Mammary epithelial cell (primary cell): ENCODE data around the gene LONP1.

ENCODE experiments used
- CTCF ChIP-seq, 2 donors: IDR thresholded peaks in 1 of 2; conservative IDR thresholded peaks in 1 of 2; 2 replicates each; pipeline ENCODE4 v1.5.1; 2011 to 2012; ENCODE audit warnings: inconsistent platforms in 2 of 2, low read length in 2 of 2, mild to moderate bottlenecking in 2 of 2, control low read depth in 1 of 2, low read depth in 1 of 2; ENCODE audit not compliant: insufficient read depth in 1 of 2; ENCODE audit errors: extremely low read depth in 1 of 2
- EZH2 ChIP-seq: IDR thresholded peaks from 2 replicates; pipeline ENCODE4 v1.6.1; 2012; ENCODE audit warnings: low read length, inconsistent platforms, borderline replicate concordance

DNA sequence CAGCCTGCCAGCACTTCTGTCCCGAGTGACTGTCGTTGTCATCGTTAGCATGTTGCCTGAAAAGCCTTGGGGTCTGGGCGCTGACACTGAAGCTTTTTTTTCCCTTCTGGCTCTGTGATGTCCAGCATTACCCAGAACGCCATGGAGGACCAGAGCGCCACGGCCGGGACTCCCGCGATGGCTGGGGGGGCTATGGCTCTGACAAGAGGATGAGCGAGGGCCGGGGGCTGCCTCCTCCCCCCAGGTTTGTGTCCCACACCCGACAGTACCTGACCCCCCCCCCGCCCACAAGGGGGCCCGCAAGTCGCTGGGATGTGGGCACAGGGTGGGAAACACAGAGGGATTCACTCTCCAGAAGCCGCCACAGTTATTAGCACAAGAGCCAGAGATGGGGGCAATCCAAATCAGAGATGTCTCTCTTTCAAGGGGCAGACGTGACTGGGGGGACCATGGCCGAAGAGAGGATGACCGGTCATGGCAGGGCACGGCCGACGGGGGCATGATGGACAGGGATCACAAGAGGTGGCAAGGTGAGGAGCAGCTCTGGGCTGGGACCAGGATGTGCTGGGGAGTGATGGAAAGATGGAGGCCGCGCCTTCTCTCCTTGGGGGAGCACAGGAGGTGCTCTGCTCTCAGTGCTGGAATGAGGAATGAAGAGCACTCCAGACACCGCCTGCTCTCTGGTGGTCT, 52.9 kb downstream of the LONP1 start:
- no peak for TF ChIP-seq EZH2
- TF ChIP-seq CTCF (conservative IDR thresholded peaks at IDR 0.05 in 1 of 2, IDR thresholded peaks at IDR 0.05 in 1 of 2; ENCODE audit: extremely low read depth in 1 of 2, insufficient read depth in 1 of 2, low read depth in 1 of 2, low read length in 2 of 2): no peak
